Mesodermal cell (in vitro differentiated cells): ENCODE results near the gene ARG1. TPM values are rescaled to one million over a fixed set of nuclear protein-coding genes. Genes with fewer than 3 reads are reported as not detected.
"Not testable (repeated sequence)": the region's sequence is repeated elsewhere in the genome, so short reads cannot be mapped to it uniquely, and the experiment has no call there.

Source experiments
- H3K27ac ChIP-seq: 2 replicates; pipeline ENCODE4 v1.7.0; 2013; ENCODE audit warnings: mild to moderate bottlenecking, low read depth, low read length, moderate library complexity; ENCODE audit not compliant: severe bottlenecking
- H3K36me3 ChIP-seq: 2 replicates; pipeline ENCODE4 v1.7.1; 2013; ENCODE audit warnings: mild to moderate bottlenecking, low read length, moderate library complexity; ENCODE audit not compliant: control insufficient read depth, insufficient read depth
- H3K4me1 ChIP-seq: one replicate; pipeline ENCODE4 v1.7.1; 2013; ENCODE audit warnings: mild to moderate bottlenecking, low read length; ENCODE audit not compliant: insufficient read depth, control insufficient read depth, poor library complexity, severe bottlenecking
- H3K4me3 ChIP-seq: 2 replicates; pipeline ENCODE4 v1.7.0; 2013; ENCODE audit warnings: low read length, control low read depth, mild to moderate bottlenecking; ENCODE audit not compliant: insufficient read depth, poor library complexity, severe bottlenecking; ENCODE audit errors: extremely low read depth
- H3K9me3 ChIP-seq: 2 replicates; pipeline ENCODE4 v1.7.1; 2013; ENCODE audit warnings: mild to moderate bottlenecking, low read length, moderate library complexity; ENCODE audit not compliant: control insufficient read depth
- WGBS, 2 experiments: methylation state at CpG; one replicate each; pipeline ENCODE4 v1.1.5; 2013; ENCODE audit warnings: missing lambda C conversion rate in 2 of 2; ENCODE audit not compliant: insufficient coverage in 2 of 2; 5-methylcytosine and 5-hydroxymethylcytosine counted together
- polyA plus RNA-seq, 2 experiments: library from polyadenylated mRNA; stranded (reverse); fragments of 50-300 nt; gene quantifications; one replicate each; pipeline ENCODE4 v1.2.3, GENCODE V29; 2013

The ARG1 gene
- polyA plus RNA-seq (2013, experiment 1 of 2) = not detected
- not detected for polyA plus RNA-seq (2013, experiment 2 of 2)

DNA sequence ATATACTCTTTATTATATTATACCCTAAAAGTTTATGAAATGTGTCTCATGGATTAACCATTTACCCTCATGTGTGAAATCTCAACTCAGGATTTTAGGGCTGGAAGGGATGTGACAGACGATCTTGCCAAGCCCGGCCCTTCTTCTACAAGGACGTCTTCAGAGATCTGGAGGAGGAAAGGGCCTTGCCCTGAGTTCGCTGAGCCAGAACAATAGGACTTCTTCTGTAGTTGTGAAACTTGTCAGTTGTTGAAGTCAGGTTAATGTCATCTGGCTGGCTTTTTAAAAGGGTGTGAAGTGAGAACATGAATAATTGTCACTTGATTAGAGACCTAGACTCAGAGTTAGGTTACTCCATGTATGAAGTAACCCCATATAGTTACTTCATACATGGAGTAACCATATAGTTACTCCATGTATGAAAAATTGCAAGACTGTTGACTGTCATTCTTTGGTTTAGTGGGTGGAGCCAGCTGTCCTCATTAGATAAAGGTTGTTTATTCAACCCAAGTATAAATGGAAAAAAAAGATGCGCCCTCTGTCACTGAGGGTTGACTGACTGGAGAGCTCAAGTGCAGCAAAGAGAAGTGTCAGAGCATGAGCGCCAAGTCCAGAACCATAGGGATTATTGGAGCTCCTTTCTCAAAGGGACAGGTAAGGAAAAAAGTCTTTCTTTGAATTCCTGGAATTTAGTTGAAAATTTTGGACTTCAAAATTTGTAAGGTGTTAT lies at the start of gene ARG1:
Gene ARG1 (plus strand): TSS at position 541 of the 730 bp plus-strand sequence. CDS start 57 bp downstream, at position 598.
- H3K4me1 ChIP-seq = no peaks in the 10 kb centered on the region
- no peak within 1 kb of the TSS for H3K4me3 ChIP-seq
- H3K9me3 ChIP-seq = no peaks in the 10 kb centered on the region
- no peaks in the 10 kb centered on the region for H3K36me3 ChIP-seq
- no peak within 1 kb of the TSS for H3K27ac ChIP-seq
- 92 to 94% methylated on average over 3 to 6 of the region's 6 CpGs for WGBS, 2 experiments

GRCh38 chr6:131523988-131524673 lies 48.9 kb upstream of the ARG1 start:
- Histone ChIP-seq H3K4me1 (no peaks in the 10 kb centered on the region), H3K9me3 (no peaks in the 10 kb centered on the region), H3K4me3 (no peak overlapping the region), H3K27ac (no peak overlapping the region), H3K36me3 (no peaks in the 10 kb centered on the region)
- WGBS, 2 experiments = 83 to 86% methylated on average over 1 of the region's 1 CpG

DNA sequence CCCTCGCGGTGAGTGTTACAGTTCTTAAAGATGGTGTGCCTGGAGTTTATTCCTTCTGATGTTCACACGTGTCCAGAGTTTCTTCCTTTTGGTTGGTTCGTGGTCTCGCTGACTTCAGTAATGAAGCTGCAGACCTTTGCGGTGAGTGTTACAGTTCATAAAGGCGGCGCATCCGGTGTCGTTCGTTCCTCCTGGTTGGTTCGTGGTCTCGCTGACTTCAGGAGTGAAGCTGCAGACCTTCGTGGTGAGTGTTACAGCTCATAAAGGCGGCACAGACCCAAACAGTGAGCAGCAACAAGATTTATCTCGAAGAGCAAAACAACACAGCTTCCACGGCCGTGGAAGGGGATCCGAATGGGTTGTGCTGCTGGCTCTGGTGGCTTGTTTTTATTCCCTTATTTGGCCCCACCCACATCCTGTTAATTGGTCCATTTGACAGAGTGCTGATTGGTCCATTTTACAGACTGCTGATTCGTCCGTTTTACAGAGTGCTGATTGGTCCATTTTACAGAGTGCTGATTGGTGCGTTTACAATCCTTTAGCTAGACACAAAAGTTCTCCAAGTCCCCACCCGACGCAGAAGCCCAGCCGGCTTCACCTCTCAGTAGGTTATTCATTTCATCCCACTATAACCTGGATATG lies 48.2 kb upstream of the ARG1 start:
- no peak overlapping the region for H3K4me3 ChIP-seq
- no peaks in the 10 kb centered on the region for H3K36me3 ChIP-seq
- no peaks in the 10 kb centered on the region for H3K9me3 ChIP-seq
- 97% methylated on average over 17 to 19 of the region's 25 CpGs for WGBS, 2 experiments
- no peak overlapping the region for H3K27ac ChIP-seq
- H3K4me1 ChIP-seq = no peaks in the 10 kb centered on the region

- H3K36me3 ChIP-seq, H3K4me1 ChIP-seq, H3K4me3 ChIP-seq, H3K9me3 ChIP-seq, H3K27ac ChIP-seq: not testable (repeated sequence)
- 79 to 81% methylated on average over 2 of the region's 5 CpGs for WGBS, 2 experiments
Observed at GRCh38 chr6:131530936-131531335, 42.1 kb upstream of the ARG1 start.

DNA sequence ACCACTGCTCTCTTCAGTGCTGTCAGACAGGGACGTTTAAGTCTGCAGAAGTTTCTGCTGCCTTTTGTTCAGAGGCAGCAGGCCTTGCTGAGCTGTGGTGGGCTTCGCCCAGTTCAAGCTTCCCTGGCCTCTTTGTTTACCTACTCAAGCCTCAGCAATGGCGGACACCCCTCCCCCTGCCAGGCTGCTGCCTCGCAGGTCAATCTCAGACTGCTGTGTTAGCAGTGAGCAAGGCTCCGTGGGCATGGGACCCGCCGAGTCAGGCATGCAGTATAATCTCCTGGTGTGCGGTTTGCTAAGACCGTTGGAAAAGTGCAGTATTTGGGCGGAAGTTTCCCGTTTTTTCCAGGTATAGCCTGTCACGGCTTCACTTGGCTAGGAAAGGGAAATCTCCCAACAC lies 41.3 kb upstream of the ARG1 start:
- H3K27ac ChIP-seq, H3K9me3 ChIP-seq, H3K4me3 ChIP-seq, H3K4me1 ChIP-seq, H3K36me3 ChIP-seq: not testable (repeated sequence)
- 82 to 87% methylated on average over 10 to 12 of the region's 12 CpGs for WGBS, 2 experiments

GRCh38 chr6:131532580-131533039 lies 40.4 kb upstream of the ARG1 start:
- 100% methylated on average over 3 of the region's 3 CpGs; no CpG with 5 or more reads in 1 of the 2 experiments for WGBS, 2 experiments
- no peaks in the 10 kb centered on the region for H3K4me1 ChIP-seq
- H3K4me3 ChIP-seq = no peak overlapping the region
- no peaks in the 10 kb centered on the region for H3K9me3 ChIP-seq
- H3K27ac ChIP-seq = no peak overlapping the region
- H3K36me3 ChIP-seq = no peaks in the 10 kb centered on the region

GRCh38 chr6:131538615-131539014 lies 34.4 kb upstream of the ARG1 start:
- not testable (repeated sequence) for H3K36me3 ChIP-seq, H3K9me3 ChIP-seq, H3K4me1 ChIP-seq, H3K4me3 ChIP-seq, H3K27ac ChIP-seq
- WGBS, 2 experiments = 67 to 100% methylated on average over 1 to 3 of the region's 4 CpGs

GRCh38 chr6:131545317-131545716 lies 27.7 kb upstream of the ARG1 start:
- H3K27ac ChIP-seq = no peak overlapping the region
- 83% methylated on average over 1 to 2 of the region's 2 CpGs for WGBS, 2 experiments

GRCh38 chr6:131547488-131547887 lies 25.5 kb upstream of the ARG1 start:
- no peaks in the 10 kb centered on the region for H3K4me1 ChIP-seq
- no peaks in the 10 kb centered on the region for H3K9me3 ChIP-seq
- WGBS, 2 experiments = 70 to 85% methylated on average over 3 to 6 of the region's 6 CpGs
- no peak overlapping the region for H3K27ac ChIP-seq
- no peak overlapping the region for H3K4me3 ChIP-seq
- H3K36me3 ChIP-seq = no peaks in the 10 kb centered on the region

More at GRCh38 chr6:131545317-131545716, 27.7 kb upstream of the ARG1 start:
- no peak overlapping the region for H3K4me3 ChIP-seq
- H3K36me3 ChIP-seq = no peaks in the 10 kb centered on the region
- no peaks in the 10 kb centered on the region for H3K4me1 ChIP-seq
- no peaks in the 10 kb centered on the region for H3K9me3 ChIP-seq

DNA sequence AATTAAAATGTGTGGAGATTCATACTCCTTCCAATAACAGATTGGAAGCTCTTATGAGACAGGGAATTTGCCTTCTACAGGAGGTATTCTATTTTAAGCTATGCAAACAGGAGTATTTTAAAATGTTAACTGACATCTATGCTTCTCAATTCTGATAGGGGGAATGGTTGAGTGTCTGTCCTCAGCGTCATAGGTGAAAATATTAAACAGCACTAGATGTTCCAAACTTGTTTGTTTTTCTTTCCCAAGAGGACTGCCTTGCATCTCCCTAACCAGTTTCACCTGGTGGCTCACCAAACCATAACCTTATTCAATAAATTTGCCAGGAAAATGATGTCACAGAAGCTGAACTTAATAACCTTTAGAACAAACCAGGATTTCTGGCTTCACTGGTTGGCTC lies 24.6 kb upstream of the ARG1 start:
- WGBS, 2 experiments = 100% methylated on average over 1 of the region's 1 CpG; no CpG with 5 or more reads in 1 of the 2 experiments
- H3K36me3 ChIP-seq = no peaks in the 10 kb centered on the region
- no peaks in the 10 kb centered on the region for H3K4me1 ChIP-seq
- H3K9me3 ChIP-seq = no peaks in the 10 kb centered on the region
- H3K27ac ChIP-seq = no peak overlapping the region
- H3K4me3 ChIP-seq = no peak overlapping the region
